ENCODE measurements around the gene TRPM2.

The TRPM2 gene

DNA sequence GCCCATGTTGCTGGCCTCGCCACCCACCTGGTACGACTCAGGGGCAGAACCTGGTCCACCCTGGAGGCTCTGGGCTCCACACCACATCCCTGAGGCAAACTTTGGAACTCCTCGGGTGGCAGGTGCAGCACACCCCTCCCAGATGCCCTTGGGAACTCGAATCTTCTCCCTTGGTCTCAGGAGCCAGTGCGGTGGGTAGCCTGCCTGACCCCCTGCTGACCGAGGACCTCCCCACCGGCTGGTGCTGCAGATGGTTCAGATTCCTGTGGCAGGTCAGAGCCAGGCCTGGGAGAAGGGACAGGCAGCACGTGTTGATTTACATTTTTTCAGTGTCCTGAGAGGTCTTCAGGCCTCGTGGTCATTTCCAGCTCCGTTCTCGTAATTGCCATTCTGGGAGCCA is 7.9 kb upstream of the TRPM2 start:
- TF ChIP-seq, protein P1, sequence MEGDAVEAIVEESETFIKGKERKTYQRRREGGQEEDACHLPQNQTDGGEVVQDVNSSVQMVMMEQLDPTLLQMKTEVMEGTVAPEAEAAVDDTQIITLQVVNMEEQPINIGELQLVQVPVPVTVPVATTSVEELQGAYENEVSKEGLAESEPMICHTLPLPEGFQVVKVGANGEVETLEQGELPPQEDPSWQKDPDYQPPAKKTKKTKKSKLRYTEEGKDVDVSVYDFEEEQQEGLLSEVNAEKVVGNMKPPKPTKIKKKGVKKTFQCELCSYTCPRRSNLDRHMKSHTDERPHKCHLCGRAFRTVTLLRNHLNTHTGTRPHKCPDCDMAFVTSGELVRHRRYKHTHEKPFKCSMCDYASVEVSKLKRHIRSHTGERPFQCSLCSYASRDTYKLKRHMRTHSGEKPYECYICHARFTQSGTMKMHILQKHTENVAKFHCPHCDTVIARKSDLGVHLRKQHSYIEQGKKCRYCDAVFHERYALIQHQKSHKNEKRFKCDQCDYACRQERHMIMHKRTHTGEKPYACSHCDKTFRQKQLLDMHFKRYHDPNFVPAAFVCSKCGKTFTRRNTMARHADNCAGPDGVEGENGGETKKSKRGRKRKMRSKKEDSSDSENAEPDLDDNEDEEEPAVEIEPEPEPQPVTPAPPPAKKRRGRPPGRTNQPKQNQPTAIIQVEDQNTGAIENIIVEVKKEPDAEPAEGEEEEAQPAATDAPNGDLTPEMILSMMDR (IDR thresholded peaks at IDR 0.05; ENCODE audit: low read depth, low read length), result no peak

DNA sequence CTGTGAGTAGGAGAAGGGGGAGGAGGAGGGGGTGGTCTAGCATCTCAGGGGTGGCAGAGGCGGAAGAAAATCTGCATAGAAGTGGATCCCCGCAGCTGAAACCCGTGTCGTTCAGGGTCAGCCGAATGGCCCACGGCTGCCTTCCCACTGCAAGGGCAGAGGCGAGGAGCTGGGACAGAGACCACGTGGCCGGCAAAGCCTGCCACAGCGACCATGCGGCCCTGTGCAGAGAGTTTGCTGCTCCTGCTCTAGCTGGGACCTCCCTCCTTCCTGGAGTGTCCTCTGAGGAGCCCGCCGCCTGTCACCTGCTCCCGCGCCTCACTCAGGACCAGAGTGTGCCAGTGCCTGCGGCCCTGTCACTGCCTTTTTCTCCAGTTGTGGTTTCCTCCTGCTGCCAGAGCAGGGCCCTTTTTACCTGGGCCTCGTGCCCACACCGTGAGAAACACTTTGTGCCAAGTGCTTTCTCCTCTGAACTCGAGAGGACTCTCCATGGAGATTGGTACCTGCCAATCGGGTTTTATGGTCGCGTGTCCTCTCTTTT is 5.4 kb upstream of the TRPM2 start:
- no peak overlapping the region for H3K4me3 ChIP-seq (ENCODE audit: low read depth, low read length)
- TF ChIP-seq, protein P1 (IDR thresholded peaks at IDR 0.05; ENCODE audit: low read depth, low read length), result no peak

More for the DNA sequence above, 7.9 kb upstream of the TRPM2 start:
- no peak overlapping the region for H3K4me3 ChIP-seq (ENCODE audit: low read depth, low read length)

GRCh38 chr21:44348861-44349260 is 4.6 kb upstream of the TRPM2 start:
- no peak overlapping the region for H3K4me3 ChIP-seq (ENCODE audit: low read depth, low read length)

GRCh38 chr21:44349416-44349846 is 4.0 kb upstream of the TRPM2 start:
- TF ChIP-seq, protein P1 (IDR thresholded peaks at IDR 0.05; ENCODE audit: low read depth, low read length), result no peak
- no peak overlapping the region for H3K4me3 ChIP-seq (ENCODE audit: low read depth, low read length)

More at GRCh38 chr21:44348861-44349260, 4.6 kb upstream of the TRPM2 start:
- TF ChIP-seq, protein P1 (IDR thresholded peaks at IDR 0.05; ENCODE audit: low read depth, low read length), result no peak

DNA sequence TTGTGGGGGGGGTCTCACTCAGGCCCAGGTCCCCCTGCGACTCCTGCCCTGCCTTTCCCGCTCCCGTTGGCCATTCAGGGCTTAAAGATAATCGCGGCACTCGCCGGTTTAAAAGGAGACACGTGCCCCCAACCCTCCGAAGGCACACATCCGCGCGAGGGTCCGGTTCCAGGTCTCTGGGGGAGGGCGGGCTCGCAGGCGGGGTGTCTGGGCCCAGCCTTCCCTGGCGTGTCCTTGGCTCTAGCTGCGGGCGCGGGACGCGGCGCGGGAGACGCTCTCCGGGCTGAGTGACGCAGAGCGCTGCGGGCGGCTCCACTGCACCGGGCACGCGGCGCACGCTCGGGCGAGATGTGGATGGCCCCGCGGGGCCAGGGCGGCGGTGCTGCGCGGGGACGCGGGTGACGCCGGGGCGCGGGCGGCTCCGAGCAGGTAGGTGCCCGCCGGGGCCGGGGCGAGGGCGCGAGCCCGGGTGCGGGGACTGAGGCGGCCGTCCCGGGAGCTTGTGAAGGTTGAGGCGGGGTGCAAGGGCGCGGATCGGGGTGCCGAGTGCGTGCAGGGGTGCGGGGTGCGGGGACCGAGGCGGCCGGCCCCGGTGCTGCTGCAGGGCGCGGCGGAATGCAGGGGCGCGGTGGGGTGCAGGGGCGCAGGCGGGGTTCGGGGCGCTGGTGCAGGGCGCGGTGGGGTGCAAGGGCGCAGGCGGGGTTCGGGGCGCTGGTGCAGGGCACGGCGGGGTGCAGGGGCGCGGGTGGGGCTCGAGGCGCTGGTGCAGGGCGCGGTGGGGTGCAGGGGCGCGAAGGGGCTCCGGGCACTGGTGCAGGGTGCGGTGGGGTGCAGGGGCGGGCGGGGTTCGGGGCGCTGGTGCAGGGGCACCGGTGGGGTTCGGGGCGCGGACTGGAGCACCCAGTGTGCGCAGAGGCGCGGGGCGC is 3.3 kb upstream of the TRPM2 start:
- TF ChIP-seq, protein P1 (IDR thresholded peaks at IDR 0.05; ENCODE audit: low read depth, low read length), result no peak
- H3K4me3 ChIP-seq (ENCODE audit: low read depth, low read length), result no peak overlapping the region

- no peak overlapping the region for H3K4me3 ChIP-seq (ENCODE audit: low read depth, low read length)
- TF ChIP-seq, protein P1 (IDR thresholded peaks at IDR 0.05; ENCODE audit: low read depth, low read length), result no peak
Observed at GRCh38 chr21:44350773-44351481, 2.5 kb upstream of the TRPM2 start.

Data from WI38 (cell line).